Fibroblast of lung (primary cell): ENCODE results near the gene VANGL1. TPM values are rescaled to one million over a fixed set of nuclear protein-coding genes. Genes with fewer than 3 reads are reported as not detected.
A peak's percentile ranks its signal among the peaks of the same experiment; 100 is the strongest.

Source experiments
- DNase-seq, 2 donors: peaks; one replicate each; pipeline versions ENCODE4 v3.0.0 to v3.0.0-alpha.2; 2010; ENCODE audit warnings: low read depth in 2 of 2
- H2AFZ ChIP-seq: 2 replicates; pipeline ENCODE4 v1.5.1; 2012; ENCODE audit warnings: low read length, control low read depth, inconsistent platforms
- H3K27ac ChIP-seq: 2 replicates; pipeline ENCODE4 v1.5.1; 2011; ENCODE audit warnings: low read length, control low read depth; ENCODE audit not compliant: insufficient read depth
- H3K27me3 ChIP-seq: 2 replicates; pipeline ENCODE4 v1.5.1; 2011; ENCODE audit warnings: mild to moderate bottlenecking, low read length; ENCODE audit not compliant: control insufficient read depth, insufficient read depth
- H3K36me3 ChIP-seq: 2 replicates; pipeline ENCODE4 v1.5.1; 2011; ENCODE audit warnings: low read length; ENCODE audit not compliant: control insufficient read depth, insufficient read depth
- H3K4me1 ChIP-seq: 2 replicates; pipeline ENCODE4 v1.5.1; 2011; ENCODE audit warnings: low read length; ENCODE audit not compliant: control insufficient read depth, insufficient read depth; ENCODE audit errors: extremely low read depth
- H3K4me2 ChIP-seq: 2 replicates; pipeline ENCODE4 v1.5.1; 2011; ENCODE audit warnings: low read length, control low read depth; ENCODE audit not compliant: insufficient read depth; ENCODE audit errors: extremely low read depth
- H3K4me3 ChIP-seq, 4 experiments: fragments of 200-600 bp in 1 of 4; sonication (generic) in 1 of 4; replicated peaks in 1 of 4; 2 replicates each; pipeline ENCODE4 v1.5.1; 2011 to 2016; ENCODE audit warnings: low read length in 4 of 4, low read depth in 3 of 4, mild to moderate bottlenecking in 3 of 4, control low read depth in 2 of 4, inconsistent platforms in 1 of 4, mixed read lengths in 1 of 4; ENCODE audit not compliant: insufficient read depth in 1 of 4; ENCODE audit errors: control extremely low read depth in 1 of 4
- H3K79me2 ChIP-seq: 2 replicates; pipeline ENCODE4 v1.5.1; 2012; ENCODE audit warnings: mild to moderate bottlenecking, low read length, inconsistent platforms; ENCODE audit not compliant: control insufficient read depth, insufficient read depth
- H3K9ac ChIP-seq: 2 replicates; pipeline ENCODE4 v1.5.1; 2011; ENCODE audit warnings: mild to moderate bottlenecking, low read length, control low read depth; ENCODE audit not compliant: insufficient read depth
- H3K9me3 ChIP-seq: 2 replicates; pipeline ENCODE4 v1.5.1; 2012; ENCODE audit warnings: low read depth, low read length; ENCODE audit not compliant: control insufficient read depth, insufficient read depth
- H4K20me1 ChIP-seq: 2 replicates; pipeline ENCODE4 v1.5.1; 2011; ENCODE audit warnings: low read length; ENCODE audit not compliant: control insufficient read depth, insufficient read depth; ENCODE audit errors: extremely low read depth
- CTCF ChIP-seq, 2 donors: IDR thresholded peaks in 1 of 2; conservative IDR thresholded peaks in 1 of 2; 1 replicate in 1 of 2; 2 replicates in 1 of 2; pipeline ENCODE4 v1.5.1; 2011 to 2012; ENCODE audit warnings: low read length in 2 of 2, control low read depth in 1 of 2, inconsistent platforms in 1 of 2, low read depth in 1 of 2, mild to moderate bottlenecking in 1 of 2
- EZH2 ChIP-seq: IDR thresholded peaks from 2 replicates; pipeline ENCODE4 v1.5.1; 2012; ENCODE audit warnings: low read length, control low read depth, mild to moderate bottlenecking; ENCODE audit errors: missing control alignments
- polyA plus RNA-seq, 2 donors: library from polyadenylated mRNA; depleted of rRNA in 1 of 2; stranded (reverse) in 1 of 2; unstranded in 1 of 2; fragments of >200 nt; gene quantifications; 2 replicates each; pipeline ENCODE4 v1.2.1, GENCODE V29; 2011 to 2012; ENCODE audit warnings: missing spikeins in 1 of 2
- total RNA-seq: library from RNA; depleted of rRNA; stranded (reverse); fragments of >200 nt; gene quantifications from 2 replicates; pipeline ENCODE4 v1.2.1, GENCODE V29; 2014

VANGL1 gene
- total and polyA plus RNA-seq, 2 donors (not counting 1 experiment from before 2014, with no cell fraction given): 8.1 to 10.7 TPM

GRCh38 chr1:115647047-115647446, 5.3 kb downstream of the VANGL1 start:
- no peaks in the 10 kb centered on the region for H4K20me1 ChIP-seq
- H3K27me3 ChIP-seq: no peaks in the 10 kb centered on the region
- no peak overlapping the region for H3K4me2 ChIP-seq
- peaks cover 26% of the 10 kb centered on the region for H3K79me2 ChIP-seq
- TF ChIP-seq EZH2 (no peak), CTCF (conservative IDR thresholded peaks at IDR 0.05 in 1 of 2, IDR thresholded peaks at IDR 0.05 in 1 of 2; ENCODE audit: low read depth in 1 of 2, low read length in 2 of 2) (no peak)
- DNase-seq: peak in 1 of 2 donors; percentile 46
- H3K9me3 ChIP-seq: no peaks in the 10 kb centered on the region
- H3K27ac ChIP-seq: no peak overlapping the region
- H3K4me3 ChIP-seq: no peak overlapping the region
- H3K9ac ChIP-seq: no peak overlapping the region
- H3K36me3 ChIP-seq: no peaks in the 10 kb centered on the region
- no peaks in the 10 kb centered on the region for H3K4me1 ChIP-seq
- no peak overlapping the region for H2AFZ ChIP-seq

DNA sequence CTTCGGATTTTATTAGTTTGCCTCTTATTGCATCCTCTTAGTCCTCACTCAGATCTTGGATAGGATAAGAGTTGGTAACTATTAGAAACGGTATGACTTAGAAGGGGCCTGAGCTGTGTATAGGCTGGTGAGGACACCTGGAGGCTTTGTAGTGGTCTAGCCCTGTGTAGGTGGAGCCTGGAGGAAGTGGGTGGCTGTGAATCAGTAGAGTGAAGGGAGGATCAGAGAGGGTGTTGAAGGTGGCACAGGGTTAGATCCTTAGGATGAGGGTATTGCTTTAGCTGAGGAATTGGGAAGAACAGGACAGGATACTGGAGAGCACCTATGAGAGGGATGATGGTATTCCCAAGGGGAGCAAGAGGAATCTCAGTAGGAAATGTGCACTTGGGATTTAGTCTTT, 5.7 kb downstream of the VANGL1 start:
- TF ChIP-seq EZH2 (no peak), CTCF (conservative IDR thresholded peaks at IDR 0.05 in 1 of 2, IDR thresholded peaks at IDR 0.05 in 1 of 2; ENCODE audit: low read depth in 1 of 2, low read length in 2 of 2) (no peak)
- no peak overlapping the region for H2AFZ ChIP-seq
- peaks cover 26% of the 10 kb centered on the region for H3K79me2 ChIP-seq
- H3K4me1 ChIP-seq: no peaks in the 10 kb centered on the region
- no peak overlapping the region for H3K9ac ChIP-seq
- H3K4me2 ChIP-seq: no peak overlapping the region
- no peaks in the 10 kb centered on the region for H3K27me3 ChIP-seq
- H4K20me1 ChIP-seq: no peaks in the 10 kb centered on the region
- H3K36me3 ChIP-seq: peaks cover 2% of the 10 kb centered on the region
- H3K27ac ChIP-seq: no peak overlapping the region
- DNase-seq: no peak
- no peaks in the 10 kb centered on the region for H3K9me3 ChIP-seq
- no peak overlapping the region for H3K4me3 ChIP-seq

GRCh38 chr1:115647919-115648650, 6.3 kb downstream of the VANGL1 start:
- no peak for DNase-seq
- Histone ChIP-seq H3K27ac (no peak overlapping the region), H3K4me2 (no peak overlapping the region), H3K4me3 (no peak overlapping the region), H3K9me3 (no peaks in the 10 kb centered on the region), H3K27me3 (no peaks in the 10 kb centered on the region), H3K9ac (no peak overlapping the region), H3K4me1 (no peaks in the 10 kb centered on the region), H3K36me3 (peaks cover 2% of the 10 kb centered on the region), H3K79me2 (peaks cover 24% of the 10 kb centered on the region), H4K20me1 (no peaks in the 10 kb centered on the region), H2AFZ (no peak overlapping the region)
- TF ChIP-seq EZH2: no peak
- no peak for TF ChIP-seq CTCF (conservative IDR thresholded peaks at IDR 0.05 in 1 of 2, IDR thresholded peaks at IDR 0.05 in 1 of 2; ENCODE audit: low read depth in 1 of 2, low read length in 2 of 2)
